Hepatocyte (in vitro differentiated cells): ENCODE results near the gene GRID2. TPM values are rescaled to one million over a fixed set of nuclear protein-coding genes. Genes with fewer than 3 reads are reported as not detected.

Experiments used
- DNase-seq: peaks from one replicate; pipeline ENCODE4 v3.0.0-alpha.2; 2016; ENCODE audit warnings: low spot score
- H2AFZ ChIP-seq: fragments of 200-600 bp; sonication (generic); 2 replicates; pipeline ENCODE4 v1.6.0; 2016; ENCODE audit warnings: antibody characterized with exemption, mild to moderate bottlenecking
- H3K27ac ChIP-seq: fragments of 200-600 bp; sonication (generic); 2 replicates; pipeline ENCODE4 v1.5.1; 2016; ENCODE audit warnings: mild to moderate bottlenecking
- H3K27me3 ChIP-seq: fragments of 200-600 bp; sonication (generic); 2 replicates; pipeline ENCODE4 v1.6.1; 2016
- H3K36me3 ChIP-seq: fragments of 200-600 bp; sonication (generic); replicated peaks from 2 replicates; pipeline ENCODE4 v1.5.1; 2016; ENCODE audit warnings: low read depth; ENCODE audit not compliant: insufficient read depth
- H3K4me1 ChIP-seq: fragments of 200-600 bp; sonication (generic); 2 replicates; pipeline ENCODE4 v1.5.1; 2016; ENCODE audit warnings: mild to moderate bottlenecking, moderate library complexity; ENCODE audit not compliant: insufficient read depth
- H3K4me2 ChIP-seq: fragments of 200-600 bp; sonication (generic); 2 replicates; pipeline ENCODE4 v1.6.0; 2016
- H3K4me3 ChIP-seq: fragments of 200-600 bp; sonication (generic); 2 replicates; pipeline ENCODE4 v1.5.1; 2016; ENCODE audit warnings: mild to moderate bottlenecking
- H3K79me2 ChIP-seq: fragments of 200-600 bp; sonication (generic); 2 replicates; pipeline ENCODE4 v1.6.0; 2017; ENCODE audit warnings: mild to moderate bottlenecking
- H3K9me2 ChIP-seq: fragments of 200-600 bp; sonication (generic); replicated peaks from 2 replicates; pipeline ENCODE4 v1.6.0; 2017; ENCODE audit warnings: mild to moderate bottlenecking; ENCODE audit not compliant: insufficient read depth
- H3K9me3 ChIP-seq: fragments of 200-600 bp; sonication (generic); 2 replicates; pipeline ENCODE4 v1.5.1; 2016; ENCODE audit warnings: low read depth, mild to moderate bottlenecking
- H4K20me1 ChIP-seq: fragments of 200-600 bp; sonication (generic); 2 replicates; pipeline ENCODE4 v1.6.0; 2016; ENCODE audit warnings: mild to moderate bottlenecking; ENCODE audit not compliant: insufficient read depth, poor library complexity, severe bottlenecking
- EZH2 ChIP-seq: fragments of 200-600 bp; sonication (generic); IDR thresholded peaks from 2 replicates; pipeline ENCODE4 v1.6.1; 2016; ENCODE audit warnings: antibody characterized with exemption, mild to moderate bottlenecking, borderline replicate concordance
- EZH2phosphoT487 ChIP-seq: fragments of 200-600 bp; sonication (generic); IDR thresholded peaks from one replicate; pipeline ENCODE4 v1.6.1; 2018; ENCODE audit warnings: antibody characterized with exemption, mild to moderate bottlenecking, low read depth, moderate library complexity; ENCODE audit not compliant: unreplicated experiment, severe bottlenecking
- WGBS: methylation state at CpG from one replicate; pipeline ENCODE4 v1.1.6; 2016; ENCODE audit warnings: low lambda C conversion rate; ENCODE audit errors: missing lambda C conversion rate; 5-methylcytosine and 5-hydroxymethylcytosine counted together
- polyA plus RNA-seq: library from polyadenylated mRNA; unstranded; fragments of >200 nt; fragmentation: Nextera tagmentation; extraction: Ambion mirVana; gene quantifications from 2 replicates; pipeline ENCODE4 v1.2.1, GENCODE V29; 2016
- total RNA-seq: library from RNA; depleted of rRNA; stranded (reverse); fragments of >200 nt; gene quantifications from 2 replicates; pipeline ENCODE4 v1.2.3, GENCODE V29; 2014
- TF ChIP-seq, protein P1 (sequence below): fragments of 200-600 bp; sonication (generic); IDR thresholded peaks from 2 replicates; pipeline ENCODE4 v1.5.1; 2016; ENCODE audit warnings: antibody characterized with exemption, mild to moderate bottlenecking; ENCODE audit not compliant: poor library complexity

The GRID2 gene
- total and polyA plus RNA-seq, 2 experiments from 2014 or later = 0.53 to 3.5 TPM

DNA sequence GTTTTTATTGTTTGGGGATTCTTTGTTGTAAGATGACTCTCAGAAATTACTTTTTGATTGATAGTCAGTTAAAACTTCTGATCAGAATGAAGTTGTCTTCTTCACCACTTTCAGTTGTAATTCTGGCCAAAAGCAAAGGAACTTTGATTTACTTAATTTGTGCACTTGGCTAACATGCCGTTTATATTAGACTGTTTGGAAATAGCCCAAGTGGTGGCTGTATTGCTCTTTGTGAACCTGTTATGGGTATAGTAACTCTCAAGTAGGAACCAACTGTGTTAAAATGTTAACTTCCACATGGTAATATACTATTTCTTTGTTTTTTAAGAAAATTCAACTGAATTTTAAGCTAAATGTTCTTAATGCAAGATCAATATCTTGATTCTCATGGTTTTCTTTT lies 581.9 kb downstream of the GRID2 start:
- no peak overlapping the region for H3K4me2 ChIP-seq
- H3K79me2 ChIP-seq = no peaks in the 10 kb centered on the region
- no peaks in the 10 kb centered on the region for H4K20me1 ChIP-seq
- H3K9me3 ChIP-seq = no peaks in the 10 kb centered on the region
- DNase-seq = no peak
- no peak overlapping the region for H2AFZ ChIP-seq
- no peaks in the 10 kb centered on the region for H3K27me3 ChIP-seq
- WGBS = 87% methylated on average over 1 of the region's 1 CpG
- no peak overlapping the region for H3K27ac ChIP-seq
- no peaks in the 10 kb centered on the region for H3K4me1 ChIP-seq
- no peaks in the 10 kb centered on the region for H3K9me2 ChIP-seq
- TF ChIP-seq EZH2 = no peak
- TF ChIP-seq EZH2phosphoT487 = no peak
- TF ChIP-seq, protein P1, sequence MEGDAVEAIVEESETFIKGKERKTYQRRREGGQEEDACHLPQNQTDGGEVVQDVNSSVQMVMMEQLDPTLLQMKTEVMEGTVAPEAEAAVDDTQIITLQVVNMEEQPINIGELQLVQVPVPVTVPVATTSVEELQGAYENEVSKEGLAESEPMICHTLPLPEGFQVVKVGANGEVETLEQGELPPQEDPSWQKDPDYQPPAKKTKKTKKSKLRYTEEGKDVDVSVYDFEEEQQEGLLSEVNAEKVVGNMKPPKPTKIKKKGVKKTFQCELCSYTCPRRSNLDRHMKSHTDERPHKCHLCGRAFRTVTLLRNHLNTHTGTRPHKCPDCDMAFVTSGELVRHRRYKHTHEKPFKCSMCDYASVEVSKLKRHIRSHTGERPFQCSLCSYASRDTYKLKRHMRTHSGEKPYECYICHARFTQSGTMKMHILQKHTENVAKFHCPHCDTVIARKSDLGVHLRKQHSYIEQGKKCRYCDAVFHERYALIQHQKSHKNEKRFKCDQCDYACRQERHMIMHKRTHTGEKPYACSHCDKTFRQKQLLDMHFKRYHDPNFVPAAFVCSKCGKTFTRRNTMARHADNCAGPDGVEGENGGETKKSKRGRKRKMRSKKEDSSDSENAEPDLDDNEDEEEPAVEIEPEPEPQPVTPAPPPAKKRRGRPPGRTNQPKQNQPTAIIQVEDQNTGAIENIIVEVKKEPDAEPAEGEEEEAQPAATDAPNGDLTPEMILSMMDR = no peak
- no peak overlapping the region for H3K4me3 ChIP-seq
- H3K36me3 ChIP-seq = no peaks in the 10 kb centered on the region

DNA sequence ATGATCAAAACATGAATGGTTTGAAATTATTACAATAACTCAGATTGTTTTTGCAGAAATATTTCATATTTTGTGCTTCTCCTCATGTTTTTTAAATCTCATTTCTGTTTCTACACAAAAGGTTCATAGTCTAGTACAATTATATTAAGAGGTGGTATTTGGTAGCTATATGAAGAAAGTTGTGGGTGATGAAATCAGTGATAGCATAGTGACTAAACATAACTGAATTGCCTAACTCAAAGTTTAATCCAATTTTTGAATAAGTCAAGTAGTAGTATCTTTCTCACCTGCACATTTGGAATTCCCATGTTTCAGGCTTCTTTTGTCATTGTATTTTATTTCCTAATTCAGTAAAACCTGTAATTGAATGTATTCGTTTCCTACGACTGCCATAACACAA lies 648.7 kb downstream of the GRID2 start:
- no peaks in the 10 kb centered on the region for H3K9me3 ChIP-seq
- TF ChIP-seq EZH2phosphoT487 = no peak
- TF ChIP-seq, protein P1 = no peak
- TF ChIP-seq EZH2 = no peak
- 93% methylated on average over 2 of the region's 2 CpGs for WGBS
- no peaks in the 10 kb centered on the region for H3K36me3 ChIP-seq
- H3K27me3 ChIP-seq = no peaks in the 10 kb centered on the region
- H3K4me2 ChIP-seq = no peak overlapping the region
- no peak overlapping the region for H2AFZ ChIP-seq
- H3K9me2 ChIP-seq = no peaks in the 10 kb centered on the region
- H3K4me1 ChIP-seq = no peaks in the 10 kb centered on the region
- H3K79me2 ChIP-seq = no peaks in the 10 kb centered on the region
- H4K20me1 ChIP-seq = no peaks in the 10 kb centered on the region
- no peak for DNase-seq
- no peak overlapping the region for H3K27ac ChIP-seq
- no peak overlapping the region for H3K4me3 ChIP-seq

DNA sequence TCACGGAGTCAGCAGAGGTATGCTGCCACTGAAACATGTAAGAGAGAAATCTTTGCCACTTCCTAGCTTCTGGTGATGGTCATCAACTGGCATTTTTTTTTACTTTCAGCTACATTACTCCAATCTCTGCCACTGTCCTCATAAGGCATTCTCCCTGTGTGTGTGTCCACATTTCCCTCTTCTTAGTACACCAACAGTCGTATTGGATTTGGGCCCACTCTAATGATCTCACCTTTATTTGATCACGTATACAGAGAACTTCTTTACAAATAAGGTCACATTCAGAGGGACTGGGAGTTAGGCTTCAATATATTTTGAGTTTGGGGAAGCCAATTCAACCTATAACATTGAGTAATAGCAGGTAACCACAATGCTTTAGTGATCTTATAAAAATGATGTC lies 649.1 kb downstream of the GRID2 start:
- Histone ChIP-seq H3K4me3 (no peak overlapping the region), H3K27ac (no peak overlapping the region), H3K4me2 (no peak overlapping the region), H3K79me2 (no peaks in the 10 kb centered on the region), H3K27me3 (no peaks in the 10 kb centered on the region), H3K36me3 (no peaks in the 10 kb centered on the region), H3K9me3 (no peaks in the 10 kb centered on the region), H2AFZ (no peak overlapping the region), H3K9me2 (no peaks in the 10 kb centered on the region), H3K4me1 (no peaks in the 10 kb centered on the region), H4K20me1 (no peaks in the 10 kb centered on the region)
- 90% methylated on average over 3 of the region's 3 CpGs for WGBS
- DNase-seq = no peak
- TF ChIP-seq EZH2phosphoT487 = no peak
- TF ChIP-seq, protein P1 = no peak
- no peak for TF ChIP-seq EZH2

DNA sequence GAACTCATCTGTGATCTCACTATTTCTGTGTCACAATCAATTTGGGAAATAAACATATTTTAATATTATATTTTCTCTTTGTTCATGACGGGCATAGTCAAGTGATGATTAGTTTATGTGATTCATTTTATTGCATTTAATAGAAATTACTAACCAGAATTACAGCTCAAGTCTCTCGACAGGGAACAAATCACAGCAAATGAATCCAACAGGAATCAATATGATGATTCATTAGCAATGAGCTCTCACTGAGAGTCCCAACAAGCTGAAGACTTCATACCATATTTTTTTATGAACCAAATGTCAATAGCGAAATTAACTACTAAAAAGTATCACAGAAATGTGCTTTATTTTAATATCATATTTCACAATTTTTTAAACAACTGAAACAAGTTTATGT lies 649.7 kb downstream of the GRID2 start:
- Histone ChIP-seq H3K9me3 (no peaks in the 10 kb centered on the region), H3K27ac (no peak overlapping the region), H3K27me3 (no peaks in the 10 kb centered on the region), H3K4me2 (no peak overlapping the region), H3K9me2 (no peaks in the 10 kb centered on the region), H3K4me3 (no peak overlapping the region), H3K79me2 (no peaks in the 10 kb centered on the region), H3K36me3 (no peaks in the 10 kb centered on the region), H2AFZ (no peak overlapping the region), H3K4me1 (no peaks in the 10 kb centered on the region), H4K20me1 (no peaks in the 10 kb centered on the region)
- no peak for TF ChIP-seq EZH2
- TF ChIP-seq, protein P1 = no peak
- no peak for TF ChIP-seq EZH2phosphoT487
- 86% methylated on average over 3 of the region's 3 CpGs for WGBS
- no peak for DNase-seq
